Muscle of arm (tissue), 12 donors: ENCODE data around the gene RXRA. TPM values are rescaled to one million over a fixed set of nuclear protein-coding genes. Genes with fewer than 3 reads are reported as not detected.

Experiments
- DNase-seq: peaks from one replicate; pipeline ENCODE4 v3.0.0-alpha.2; 2013
- polyA plus RNA-seq, 12 donors: library from polyadenylated mRNA; unstranded; fragments of 120-200 nt; gene quantifications; one replicate each; pipeline ENCODE4 v1.2.1, GENCODE V29; 2013; ENCODE audit not compliant: insufficient read length in 12 of 12

RXRA gene
- polyA plus RNA-seq, 12 donors: 23.7 to 75.2 (median 28.6) TPM; not detected in 1

- no peak for DNase-seq
Observed at GRCh38 chr9:134396258-134396742, 70.0 kb downstream of the RXRA start.

DNA sequence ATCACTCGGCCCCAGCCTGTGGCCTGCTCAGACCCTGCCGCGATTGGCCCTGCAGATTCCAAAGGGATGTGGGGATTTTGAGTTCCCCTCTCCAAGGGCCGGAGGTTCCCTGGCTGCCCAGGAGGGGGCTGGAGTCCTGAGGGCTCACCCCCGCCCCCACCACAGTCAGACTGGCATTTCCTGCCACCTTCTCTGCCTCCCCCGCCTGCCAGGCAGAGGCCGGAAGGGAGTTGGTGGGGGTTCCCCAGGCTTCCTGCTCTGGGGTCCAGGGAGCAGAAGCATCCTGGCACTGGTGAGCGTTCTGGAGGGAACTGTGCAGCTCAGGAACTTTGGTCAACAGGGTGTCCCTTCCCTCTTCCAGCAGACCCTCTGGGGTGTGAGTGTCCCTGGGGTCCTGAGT lies 70.6 kb downstream of the RXRA start:
- DNase-seq: no peak

DNA sequence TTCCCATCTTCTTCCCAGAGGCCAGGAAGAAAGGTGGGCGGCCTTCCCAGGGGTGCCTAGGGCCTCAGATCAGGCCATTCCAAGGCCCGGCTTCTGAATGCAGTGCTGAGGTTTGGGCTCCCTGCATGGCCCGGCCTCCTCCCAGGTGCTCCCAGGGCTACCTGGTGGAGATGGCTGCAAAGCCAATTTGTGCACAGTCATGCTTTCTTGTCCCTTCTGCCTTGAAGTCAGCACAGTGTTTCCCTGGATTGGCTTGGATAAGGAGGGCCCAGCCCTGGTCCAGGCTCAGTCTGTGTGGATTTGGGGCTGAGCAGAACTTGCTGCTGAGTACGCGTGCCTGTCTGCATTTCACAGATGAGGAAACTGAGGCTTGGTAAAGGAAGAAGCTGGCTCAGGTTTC lies 72.5 kb downstream of the RXRA start:
- no peak for DNase-seq

- DNase-seq: no peak
Observed at GRCh38 chr9:134399435-134400056, 73.3 kb downstream of the RXRA start.

- DNase-seq: no peak
Observed at GRCh38 chr9:134400283-134400682, 74.0 kb downstream of the RXRA start.

- no peak for DNase-seq
Observed at GRCh38 chr9:134401391-134401790, 75.1 kb downstream of the RXRA start.

DNA sequence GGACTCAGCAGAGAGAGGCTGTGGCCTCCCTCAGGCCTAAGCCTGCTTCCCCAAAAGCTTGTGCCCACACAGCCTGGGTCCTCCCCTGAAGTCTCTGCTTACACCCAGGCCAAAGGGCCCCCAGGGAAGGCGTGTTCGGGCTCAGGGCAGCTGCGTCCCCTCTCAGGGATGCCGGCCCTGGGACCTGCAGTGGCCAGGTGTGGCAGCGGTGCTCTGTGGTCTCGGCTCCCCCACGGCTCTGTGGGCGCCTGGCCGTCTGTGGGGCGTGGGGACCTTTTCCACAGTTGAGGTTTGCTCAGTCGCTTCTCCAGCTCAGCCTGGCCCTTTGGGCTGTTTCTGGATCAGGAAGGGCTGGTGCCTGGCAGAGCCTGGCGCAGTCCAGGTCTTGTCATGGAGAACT lies 75.9 kb downstream of the RXRA start:
- DNase-seq: no peak

- no peak for DNase-seq
Observed at GRCh38 chr9:134403292-134403681, 77.0 kb downstream of the RXRA start.

- DNase-seq: peak; percentile 65
Observed at GRCh38 chr9:134403682-134404301, 77.5 kb downstream of the RXRA start.

- no peak for DNase-seq
Observed at GRCh38 chr9:134404376-134405358, 78.4 kb downstream of the RXRA start.

GRCh38 chr9:134405527-134405926 lies 79.3 kb downstream of the RXRA start:
- no peak for DNase-seq

GRCh38 chr9:134406366-134407120 lies 80.3 kb downstream of the RXRA start:
- DNase-seq: no peak

DNA sequence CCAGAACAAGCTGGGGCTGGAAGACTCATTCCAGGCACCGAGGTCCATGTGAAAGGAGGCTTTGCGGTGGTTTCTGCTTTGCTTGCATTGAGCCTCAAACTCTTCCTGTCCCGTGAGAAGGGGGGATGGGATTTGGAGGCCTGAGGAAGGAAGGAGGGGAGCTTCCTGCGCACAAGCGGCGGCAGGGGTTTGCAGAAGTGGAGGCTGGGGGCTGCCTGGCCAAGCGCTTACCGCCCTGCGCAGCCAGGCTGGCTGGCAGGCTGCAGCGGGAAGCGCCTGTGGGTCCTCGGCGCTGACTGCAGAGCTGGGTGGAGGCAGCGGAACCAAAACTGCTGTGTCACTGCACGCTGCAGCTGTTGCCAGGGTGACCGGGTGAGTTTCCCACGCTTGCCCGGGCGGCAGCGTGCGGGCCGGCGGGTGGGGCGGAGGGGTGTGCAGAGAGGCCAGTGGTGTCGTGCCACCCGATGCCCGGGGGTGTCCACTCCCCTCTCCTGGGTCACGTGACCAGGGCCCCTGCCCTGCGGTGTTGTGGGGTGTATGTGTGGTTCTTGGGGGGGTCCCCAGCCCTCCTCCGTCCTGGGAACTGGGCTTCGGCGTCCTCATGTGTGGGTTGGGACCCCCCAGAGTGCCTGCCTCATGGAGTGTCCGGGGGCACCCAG lies 81.0 kb downstream of the RXRA start:
- peak; percentile 87 for DNase-seq

GRCh38 chr9:134408389-134408788 lies 82.1 kb downstream of the RXRA start:
- no peak for DNase-seq

DNA sequence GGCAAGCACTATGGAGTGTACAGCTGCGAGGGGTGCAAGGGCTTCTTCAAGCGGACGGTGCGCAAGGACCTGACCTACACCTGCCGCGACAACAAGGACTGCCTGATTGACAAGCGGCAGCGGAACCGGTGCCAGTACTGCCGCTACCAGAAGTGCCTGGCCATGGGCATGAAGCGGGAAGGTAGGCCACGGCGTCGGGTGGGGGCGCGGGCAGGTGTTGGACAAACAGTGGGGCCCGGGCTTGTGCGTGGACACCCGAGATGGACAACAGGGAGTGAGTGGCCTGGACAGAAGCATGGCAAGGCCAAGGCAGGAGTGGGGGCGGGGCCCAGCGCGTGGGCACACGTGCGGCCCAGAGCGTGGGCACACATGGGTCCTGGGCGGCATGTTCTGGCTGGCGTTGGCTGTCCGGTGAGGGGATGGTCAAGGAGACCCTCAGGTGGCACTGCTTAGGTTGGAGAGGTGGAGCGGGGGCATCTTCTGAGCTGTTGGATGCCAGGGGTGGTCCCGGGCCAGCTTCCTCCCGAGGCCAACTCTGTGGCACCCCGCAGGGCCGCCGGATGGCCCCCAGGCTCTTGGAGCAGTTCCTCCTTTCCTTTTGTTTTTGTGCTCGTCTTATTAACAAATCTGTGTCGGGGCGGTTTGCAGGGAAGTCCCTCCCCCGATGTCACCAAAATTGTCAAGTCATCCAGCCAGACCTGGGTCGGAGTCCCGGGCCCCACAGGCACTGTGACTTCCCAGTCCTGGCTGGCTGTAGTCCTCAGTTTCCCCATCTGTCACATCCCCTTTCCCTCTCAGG lies 82.9 kb downstream of the RXRA start:
- DNase-seq: no peak

GRCh38 chr9:134410071-134410834 lies 84.0 kb downstream of the RXRA start:
- no peak for DNase-seq

- no peak for DNase-seq
Observed at GRCh38 chr9:134410835-134411217, 84.6 kb downstream of the RXRA start.

- DNase-seq: no peak
Observed at GRCh38 chr9:134411440-134412297, 85.4 kb downstream of the RXRA start.

DNA sequence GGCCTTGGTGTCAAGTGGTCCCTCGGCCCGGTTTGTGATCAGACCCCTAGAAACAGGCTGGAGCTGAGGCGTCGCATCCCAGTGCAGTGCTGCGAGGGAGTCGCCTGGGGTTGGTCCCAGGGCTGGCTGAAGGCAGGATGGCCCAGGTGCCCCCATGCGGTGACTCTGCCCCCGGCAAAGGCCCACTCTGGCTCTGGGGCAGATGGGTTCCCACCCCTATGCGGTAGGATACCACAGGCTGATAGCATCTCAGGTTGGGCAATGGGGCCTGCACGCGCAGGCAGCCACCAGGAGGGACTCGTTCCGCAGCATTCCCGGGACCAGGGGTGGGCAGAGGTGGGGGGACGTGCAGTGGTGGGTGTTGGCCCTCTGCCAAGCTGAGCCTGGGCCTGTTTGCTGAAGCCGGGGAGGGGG lies 86.0 kb downstream of the RXRA start:
- no peak for DNase-seq
